Measurements from ENCODE around the gene FAN1.

GRCh38 chr15:30919877-30920550 is 16.3 kb downstream of the FAN1 start:
- no peak for TF ChIP-seq TAF1 (IDR thresholded peaks at IDR 0.05; ENCODE audit: borderline replicate concordance, low read depth, low read length)
- TF ChIP-seq CTCF (IDR thresholded peaks at IDR 0.05) = no peak
- TF ChIP-seq RAD21 (IDR thresholded peaks at IDR 0.05; ENCODE audit: low read length) = no peak
- TF ChIP-seq FOXM1 (IDR thresholded peaks at IDR 0.05; ENCODE audit: low read depth) = no peak
